Prostate gland (tissue), 2 donors: ENCODE data around the gene NEU4. TPM values are rescaled to one million over a fixed set of nuclear protein-coding genes. Genes with fewer than 3 reads are reported as not detected.

Source experiments
- DNase-seq: peaks from one replicate; pipeline ENCODE4 v3.0.0-alpha.2; 2019; ENCODE audit warnings: low spot score
- H3K27ac ChIP-seq, 2 donors: fragments of 200-600 bp; sonication (generic); 2 replicates each; pipeline ENCODE4 v1.5.1; 2017 to 2019
- H3K27me3 ChIP-seq: fragments of 200-600 bp; sonication (generic); replicated peaks from 2 replicates; pipeline ENCODE4 v1.5.1; 2019; ENCODE audit not compliant: insufficient read depth
- H3K36me3 ChIP-seq, 2 donors: fragments of 200-600 bp; sonication (generic); 1 replicate in 1 of 2; 2 replicates in 1 of 2; pipeline versions ENCODE4 v1.5.1 to v1.8.1; 2017 to 2019
- H3K4me1 ChIP-seq: fragments of 200-600 bp; sonication (generic); replicated peaks from 2 replicates; pipeline ENCODE4 v1.5.1; 2019
- H3K4me3 ChIP-seq, 2 donors: fragments of 200-600 bp; sonication (generic); 2 replicates each; pipeline ENCODE4 v1.5.1; 2017 to 2019
- H3K9me3 ChIP-seq: fragments of 200-600 bp; sonication (generic); 2 replicates; pipeline ENCODE4 v1.5.1; 2017
- CTCF ChIP-seq, 4 experiments: fragments of 200-600 bp in 2 of 4; fragments of 450-650 bp in 2 of 4; sonication (generic) in 2 of 4; IDR thresholded peaks; 1 replicate in 3 of 4; 2 replicates in 1 of 4; pipeline ENCODE4 v1.5.1; 2016 to 2019; ENCODE audit warnings: antibody characterized with exemption in 4 of 4, mild to moderate bottlenecking in 2 of 4, moderate library complexity in 2 of 4
- POLR2A ChIP-seq: fragments of 450-650 bp; IDR thresholded peaks from one replicate; pipeline ENCODE4 v1.6.1; 2016; ENCODE audit warnings: antibody characterized with exemption, mild to moderate bottlenecking
- POLR2AphosphoS5 ChIP-seq: sonication (generic); formaldehyde crosslinking; IDR thresholded peaks from one replicate; pipeline ENCODE4 v1.6.1; 2017; ENCODE audit warnings: antibody characterized with exemption
- WGBS: methylation state at CpG from one replicate; pipeline ENCODE4 v1.1.5; 2018; 5-methylcytosine and 5-hydroxymethylcytosine counted together
- intact Hi-C: fragments of 100-400 bp; cut with DNase I; formaldehyde crosslinking; loops from one replicate; pipeline ENCODE4 v1.14.2; 2022
- total RNA-seq, 2 donors: library from RNA; depleted of rRNA; stranded (reverse); fragments of >200 nt; gene quantifications; one replicate each; pipeline ENCODE4 v1.1.0, GENCODE V29; 2016

Gene NEU4
- total RNA-seq, 2 donors from 2014 or later, result 0.62 TPM; not detected in 1

- Histone ChIP-seq H3K27ac (no peak overlapping the region), H3K4me1 (no peaks in the 10 kb centered on the region), H3K9me3 (no peaks in the 10 kb centered on the region), H3K36me3 (no peaks in the 10 kb centered on the region), H3K27me3 (no peaks in the 10 kb centered on the region), H3K4me3 (no peak overlapping the region)
- TF ChIP-seq POLR2AphosphoS5 (no peak), POLR2A (no peak), CTCF (IDR thresholded peaks at IDR 0.05) (no peak)
- intact Hi-C loops, result no loop called here
- WGBS, result 92% methylated on average over 10 of the region's 10 CpGs
- DNase-seq, result no peak
Observed at GRCh38 chr2:241794250-241794823, 14.7 kb upstream of the NEU4 start.

DNA sequence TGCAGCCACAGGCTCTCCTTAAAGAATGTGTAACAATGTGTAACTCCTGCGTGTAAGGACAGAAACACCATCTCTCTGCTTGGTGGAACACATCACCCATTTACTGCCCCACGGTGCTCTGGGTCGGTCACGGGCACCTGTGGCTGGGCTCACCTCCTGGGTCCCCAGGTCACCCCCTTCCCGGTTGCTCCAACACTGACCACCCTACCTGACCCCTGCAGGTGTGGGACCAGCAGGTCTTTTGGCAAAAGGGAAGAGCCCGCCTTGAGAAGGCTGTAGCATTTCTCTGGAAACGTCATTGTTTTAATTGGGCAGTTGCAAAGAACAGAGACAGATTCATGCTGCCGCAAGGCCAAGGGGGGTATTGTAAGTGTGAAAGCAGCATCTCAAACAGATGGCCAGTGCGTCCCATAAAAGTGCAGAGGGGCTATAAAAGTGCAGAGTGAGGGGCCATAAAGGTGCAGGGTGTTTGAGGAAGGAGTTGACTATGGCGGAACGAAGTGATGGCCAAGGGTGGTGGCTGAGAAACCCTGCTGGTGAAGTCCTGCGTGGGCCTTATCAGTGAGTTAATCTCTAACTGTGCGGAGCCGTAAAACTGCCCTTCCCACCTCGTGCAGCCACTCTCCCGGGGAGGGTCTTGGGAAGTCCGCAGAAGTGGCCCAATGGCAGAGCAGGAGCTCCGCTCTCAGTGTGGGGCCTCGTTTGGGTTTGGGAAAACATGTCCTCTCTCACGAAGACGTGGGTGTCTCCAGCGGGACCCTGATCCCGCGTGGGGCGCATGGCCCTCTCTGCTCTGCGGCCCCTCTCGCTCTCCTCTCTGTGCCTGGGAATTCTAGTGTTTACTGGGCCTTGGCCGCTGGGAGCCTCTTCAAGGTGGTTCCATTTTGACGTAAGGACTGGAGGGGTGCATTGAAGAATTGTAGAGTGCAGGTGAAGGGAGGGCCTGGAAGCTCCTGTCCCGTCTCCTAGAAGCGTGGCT lies 13.7 kb upstream of the NEU4 start:
- no peaks in the 10 kb centered on the region for H3K27me3 ChIP-seq
- WGBS, result 70% methylated on average over 31 of the region's 31 CpGs
- no peaks in the 10 kb centered on the region for H3K36me3 ChIP-seq
- no peaks in the 10 kb centered on the region for H3K9me3 ChIP-seq
- no peak overlapping the region for H3K27ac ChIP-seq
- DNase-seq, result no peak
- H3K4me1 ChIP-seq, result no peaks in the 10 kb centered on the region
- intact Hi-C loops, result no loop called here
- no peak overlapping the region for H3K4me3 ChIP-seq
- TF ChIP-seq POLR2A (no peak), CTCF (IDR thresholded peaks at IDR 0.05) (no peak), POLR2AphosphoS5 (no peak)

GRCh38 chr2:241796209-241796608 lies 12.8 kb upstream of the NEU4 start:
- H3K4me3 ChIP-seq, result no peak overlapping the region
- H3K27me3 ChIP-seq, result no peaks in the 10 kb centered on the region
- H3K4me1 ChIP-seq, result no peaks in the 10 kb centered on the region
- no peak overlapping the region for H3K27ac ChIP-seq
- no peak for DNase-seq
- WGBS, result 93% methylated on average over 13 of the region's 13 CpGs
- intact Hi-C loops, result no loop called here
- no peaks in the 10 kb centered on the region for H3K9me3 ChIP-seq
- H3K36me3 ChIP-seq, result no peaks in the 10 kb centered on the region
- no peak for TF ChIP-seq CTCF (IDR thresholded peaks at IDR 0.05)
- no peak for TF ChIP-seq POLR2A
- no peak for TF ChIP-seq POLR2AphosphoS5

- H3K4me1 ChIP-seq, result no peaks in the 10 kb centered on the region
- H3K4me3 ChIP-seq, result no peak overlapping the region
- no peaks in the 10 kb centered on the region for H3K36me3 ChIP-seq
- intact Hi-C loops, result no loop called here
- WGBS, result 95% methylated on average over 13 of the region's 13 CpGs
- TF ChIP-seq POLR2AphosphoS5, result no peak
- TF ChIP-seq POLR2A, result no peak
- TF ChIP-seq CTCF (IDR thresholded peaks at IDR 0.05), result no peak
- DNase-seq, result no peak
- no peak overlapping the region for H3K27ac ChIP-seq
- no peaks in the 10 kb centered on the region for H3K27me3 ChIP-seq
- no peaks in the 10 kb centered on the region for H3K9me3 ChIP-seq
Observed at GRCh38 chr2:241796610-241797138, 12.3 kb upstream of the NEU4 start.
